Measurements from ENCODE around the gene DLG1. TPM values are rescaled to one million over a fixed set of nuclear protein-coding genes. Genes with fewer than 3 reads are reported as not detected.

The DLG1 gene
- total RNA-seq, 1 experiment from 2014 or later, result 121 TPM

GRCh38 chr3:197050511-197050910 lies 247.9 kb downstream of the DLG1 start:
- H3K9me3 Mint-ChIP-seq (ENCODE audit: unreplicated experiment), result no peaks in the 10 kb centered on the region
- H3K27ac Mint-ChIP-seq (ENCODE audit: low read depth, unreplicated experiment), result no peak overlapping the region
- ChIA-PET CTCF (interaction anchor here (1.6 kb wide), 1 partner anchor 21 kb away, joined by 5 read pairs; the partner anchor contains the start of gene MELTF), POLR2A (no interaction called here)
- no TSS peak for BruUV-seq (replicated peaks)
- no peak overlapping the region for H3K4me3 Mint-ChIP-seq (ENCODE audit: unreplicated experiment)
- intact Hi-C loops (cut with micrococcal nuclease), result no loop called here
- H3K4me1 Mint-ChIP-seq (ENCODE audit: insufficient read depth, unreplicated experiment), result no peaks in the 10 kb centered on the region
- DNase-seq (ENCODE audit: unreplicated experiment), result no peak
- H3K36me3 Mint-ChIP-seq (ENCODE audit: insufficient read depth, unreplicated experiment), result peaks cover 89% of the 10 kb centered on the region
- no peaks in the 10 kb centered on the region for H3K27me3 Mint-ChIP-seq (ENCODE audit: insufficient read depth, unreplicated experiment)
- no peak for TF ChIP-seq CTCF (IDR thresholded peaks at IDR 0.05; ENCODE audit: unreplicated experiment)

DNA sequence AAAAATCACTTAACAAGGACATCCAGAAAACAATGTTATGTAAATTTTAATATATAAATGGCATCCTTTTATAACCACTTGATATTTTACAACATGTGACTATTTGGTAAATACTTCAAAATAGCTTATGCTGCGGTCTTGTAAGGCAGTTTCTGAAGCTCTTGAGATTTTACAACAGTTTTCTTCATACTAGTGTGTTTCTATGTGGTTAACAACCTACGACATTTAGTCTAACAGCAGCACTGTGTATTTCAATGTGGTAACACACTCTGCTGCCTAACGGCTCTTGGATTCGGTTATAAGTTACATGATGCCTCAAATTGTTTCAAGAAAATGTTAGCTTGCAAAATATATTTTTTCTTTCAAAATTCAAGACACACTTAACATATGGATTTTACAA lies 255.9 kb downstream of the DLG1 start:
- intact Hi-C loops (cut with micrococcal nuclease), result no loop called here
- DNase-seq (ENCODE audit: unreplicated experiment), result no peak
- no peaks in the 10 kb centered on the region for H3K27me3 Mint-ChIP-seq (ENCODE audit: insufficient read depth, unreplicated experiment)
- no peaks in the 10 kb centered on the region for H3K9me3 Mint-ChIP-seq (ENCODE audit: unreplicated experiment)
- CTCF ChIA-PET, result interaction anchor here (1.4 to 2.0 kb wide), 2 partner anchors 12 to 40 kb away, joined by 3 to 7 read pairs; partner anchors contain the start of gene MELTF
- H3K4me3 Mint-ChIP-seq (ENCODE audit: unreplicated experiment), result no peak overlapping the region
- POLR2A ChIA-PET, result interaction anchor here (0.9 kb wide), 1 partner anchor 11 kb away, joined by 4 read pairs; no protein-coding TSS in a partner anchor
- H3K4me1 Mint-ChIP-seq (ENCODE audit: insufficient read depth, unreplicated experiment), result peaks cover 5% of the 10 kb centered on the region
- no TSS peak for BruUV-seq (replicated peaks)
- H3K36me3 Mint-ChIP-seq (ENCODE audit: insufficient read depth, unreplicated experiment), result peaks cover 57% of the 10 kb centered on the region
- TF ChIP-seq CTCF (IDR thresholded peaks at IDR 0.05; ENCODE audit: unreplicated experiment), result no peak
- H3K27ac Mint-ChIP-seq (ENCODE audit: low read depth, unreplicated experiment), result no peak overlapping the region

DNA sequence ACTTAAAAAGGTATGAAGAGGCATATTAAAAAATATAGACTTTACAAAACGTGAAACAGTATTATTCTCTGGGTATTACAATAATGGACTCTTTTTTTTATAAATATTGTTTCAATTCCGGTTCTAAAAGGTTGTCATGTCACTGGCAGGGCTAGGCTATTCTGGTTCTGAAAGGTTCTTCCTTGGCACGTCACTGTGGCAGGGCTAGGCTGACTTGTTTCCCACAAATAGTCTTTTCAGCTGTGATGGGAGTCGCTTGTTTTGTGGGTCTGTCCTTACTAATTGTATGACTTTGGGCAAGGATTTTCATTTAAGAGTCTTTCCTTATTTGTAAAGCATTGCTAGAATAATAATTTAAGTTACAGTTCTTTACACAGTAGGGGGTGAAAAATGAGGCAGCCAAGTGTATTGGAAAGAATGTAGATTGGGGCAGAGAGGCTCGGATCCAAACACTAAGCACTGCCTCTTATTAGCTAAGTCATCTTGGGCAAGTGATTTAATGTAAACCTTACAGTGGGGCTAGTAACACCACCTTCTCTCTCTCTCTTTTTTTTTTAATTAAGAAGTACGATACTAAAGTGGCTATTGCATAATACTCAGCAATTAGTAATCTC lies 256.4 kb downstream of the DLG1 start:
- ChIA-PET POLR2A (interaction anchor here (0.9 to 1.6 kb wide), 2 partner anchors 10 to 41 kb away, joined by 4 read pairs; no protein-coding TSS in a partner anchor), CTCF (interaction anchor here (1.4 to 2.0 kb wide), 2 partner anchors 12 to 39 kb away, joined by 3 to 7 read pairs; partner anchors contain the start of gene MELTF)
- H3K36me3 Mint-ChIP-seq (ENCODE audit: insufficient read depth, unreplicated experiment), result peaks cover 52% of the 10 kb centered on the region
- no peaks in the 10 kb centered on the region for H3K27me3 Mint-ChIP-seq (ENCODE audit: insufficient read depth, unreplicated experiment)
- TF ChIP-seq CTCF (IDR thresholded peaks at IDR 0.05; ENCODE audit: unreplicated experiment), result no peak
- peaks cover 5% of the 10 kb centered on the region for H3K4me1 Mint-ChIP-seq (ENCODE audit: insufficient read depth, unreplicated experiment)
- no peak overlapping the region for H3K27ac Mint-ChIP-seq (ENCODE audit: low read depth, unreplicated experiment)
- no peak overlapping the region for H3K4me3 Mint-ChIP-seq (ENCODE audit: unreplicated experiment)
- BruUV-seq (replicated peaks), result no TSS peak
- no peak for DNase-seq (ENCODE audit: unreplicated experiment)
- intact Hi-C loops (cut with micrococcal nuclease), result no loop called here
- H3K9me3 Mint-ChIP-seq (ENCODE audit: unreplicated experiment), result no peaks in the 10 kb centered on the region

GRCh38 chr3:197040658-197041057 lies 257.8 kb downstream of the DLG1 start:
- no peaks in the 10 kb centered on the region for H3K27me3 Mint-ChIP-seq (ENCODE audit: insufficient read depth, unreplicated experiment)
- DNase-seq (ENCODE audit: unreplicated experiment), result no peak

More at GRCh38 chr3:197040658-197041057, 257.8 kb downstream of the DLG1 start:
- no peaks in the 10 kb centered on the region for H3K9me3 Mint-ChIP-seq (ENCODE audit: unreplicated experiment)
- POLR2A ChIA-PET, result interaction anchor here (1.4 to 1.6 kb wide), 2 partner anchors 9 to 43 kb away, joined by 4 to 5 read pairs; no protein-coding TSS in a partner anchor
- intact Hi-C loops (cut with micrococcal nuclease), result no loop called here
- H3K36me3 Mint-ChIP-seq (ENCODE audit: insufficient read depth, unreplicated experiment), result peaks cover 40% of the 10 kb centered on the region
- CTCF ChIA-PET, result interaction anchor here (1.2 to 2.0 kb wide), 2 partner anchors 9 to 10 kb away, joined by 3 to 7 read pairs; partner anchors contain the start of gene MELTF
- H3K4me1 Mint-ChIP-seq (ENCODE audit: insufficient read depth, unreplicated experiment), result peaks cover 5% of the 10 kb centered on the region
- TF ChIP-seq CTCF (IDR thresholded peaks at IDR 0.05; ENCODE audit: unreplicated experiment), result no peak
- no peak overlapping the region for H3K27ac Mint-ChIP-seq (ENCODE audit: low read depth, unreplicated experiment)
- BruUV-seq (replicated peaks), result no TSS peak
- H3K4me3 Mint-ChIP-seq (ENCODE audit: unreplicated experiment), result no peak overlapping the region
